Tibial nerve (tissue), 4 donors: ENCODE measurements around the gene SYNJ2. TPM values are rescaled to one million over a fixed set of nuclear protein-coding genes. Genes with fewer than 3 reads are reported as not detected.

ENCODE experiments used
- DNase-seq, 2 donors: peaks; one replicate each; pipeline ENCODE4 v3.0.0-alpha.2; 2019; ENCODE audit warnings: low spot score in 2 of 2
- H3K27ac ChIP-seq, 4 donors: fragments of 200-600 bp; sonication (generic) in 3 of 4; one replicate each; pipeline ENCODE4 v1.5.1; 2017 to 2019; ENCODE audit warnings: mild to moderate bottlenecking in 1 of 4
- H3K27me3 ChIP-seq, 2 donors: fragments of 200-600 bp; sonication (generic) in 1 of 2; one replicate each; pipeline versions ENCODE4 v1.5.1 to v1.6.0; 2017 to 2019
- H3K36me3 ChIP-seq, 3 donors: fragments of 200-600 bp; sonication (generic); one replicate each; pipeline ENCODE4 v1.5.1; 2018 to 2019
- H3K4me1 ChIP-seq, 4 donors: fragments of 200-600 bp; sonication (generic) in 3 of 4; one replicate each; pipeline ENCODE4 v1.5.1; 2017 to 2019
- H3K4me3 ChIP-seq, 4 donors: fragments of 200-600 bp; sonication (generic) in 3 of 4; one replicate each; pipeline ENCODE4 v1.5.1; 2017 to 2019; ENCODE audit warnings: mild to moderate bottlenecking in 1 of 4, moderate library complexity in 1 of 4
- H3K9me3 ChIP-seq, 4 donors: fragments of 200-600 bp; sonication (generic) in 3 of 4; one replicate each; pipeline ENCODE4 v1.5.1; 2017 to 2019
- EP300 ChIP-seq, 2 donors: sonication (generic); formaldehyde crosslinking; IDR thresholded peaks; one replicate each; pipeline ENCODE4 v1.6.1; 2017; ENCODE audit warnings: antibody characterized with exemption in 2 of 2, mild to moderate bottlenecking in 1 of 2
- POLR2A ChIP-seq, 2 donors: fragments of 450-650 bp; IDR thresholded peaks; one replicate each; pipeline ENCODE4 v1.6.1; 2017; ENCODE audit warnings: antibody characterized with exemption in 2 of 2, mild to moderate bottlenecking in 2 of 2, moderate library complexity in 2 of 2
- whole genome bisulfite sequencing, 2 donors: methylation state at CpG; one replicate each; pipeline ENCODE4 v1.1.5; 2018; 5-methylcytosine and 5-hydroxymethylcytosine counted together
- total RNA-seq, 4 donors: library from RNA; depleted of rRNA; stranded (reverse); fragments of >200 nt; gene quantifications; one replicate each; pipeline ENCODE4 v1.1.0, GENCODE V29; 2016
- TF ChIP-seq, protein P1 (sequence below), 5 experiments: fragments of 200-600 bp in 3 of 5; fragments of 450-650 bp in 2 of 5; sonication (generic) in 3 of 5; IDR thresholded peaks; one replicate each; pipeline ENCODE4 v1.5.1; 2016 to 2019; ENCODE audit warnings: antibody characterized with exemption in 5 of 5, mild to moderate bottlenecking in 3 of 5, moderate library complexity in 2 of 5

Gene SYNJ2
- total RNA-seq, 4 donors from 2014 or later = 4.4 to 10.5 (median 5.6) TPM

GRCh38 chr6:158005626-158006180 lies 24.0 kb downstream of the SYNJ2 start:
- no peaks in the 10 kb centered on the region for H3K27me3 ChIP-seq
- TF ChIP-seq EP300 (IDR thresholded peaks at IDR 0.05) (no peak), POLR2A (IDR thresholded peaks at IDR 0.05) (no peak)
- TF ChIP-seq, protein P1, sequence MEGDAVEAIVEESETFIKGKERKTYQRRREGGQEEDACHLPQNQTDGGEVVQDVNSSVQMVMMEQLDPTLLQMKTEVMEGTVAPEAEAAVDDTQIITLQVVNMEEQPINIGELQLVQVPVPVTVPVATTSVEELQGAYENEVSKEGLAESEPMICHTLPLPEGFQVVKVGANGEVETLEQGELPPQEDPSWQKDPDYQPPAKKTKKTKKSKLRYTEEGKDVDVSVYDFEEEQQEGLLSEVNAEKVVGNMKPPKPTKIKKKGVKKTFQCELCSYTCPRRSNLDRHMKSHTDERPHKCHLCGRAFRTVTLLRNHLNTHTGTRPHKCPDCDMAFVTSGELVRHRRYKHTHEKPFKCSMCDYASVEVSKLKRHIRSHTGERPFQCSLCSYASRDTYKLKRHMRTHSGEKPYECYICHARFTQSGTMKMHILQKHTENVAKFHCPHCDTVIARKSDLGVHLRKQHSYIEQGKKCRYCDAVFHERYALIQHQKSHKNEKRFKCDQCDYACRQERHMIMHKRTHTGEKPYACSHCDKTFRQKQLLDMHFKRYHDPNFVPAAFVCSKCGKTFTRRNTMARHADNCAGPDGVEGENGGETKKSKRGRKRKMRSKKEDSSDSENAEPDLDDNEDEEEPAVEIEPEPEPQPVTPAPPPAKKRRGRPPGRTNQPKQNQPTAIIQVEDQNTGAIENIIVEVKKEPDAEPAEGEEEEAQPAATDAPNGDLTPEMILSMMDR (IDR thresholded peaks at IDR 0.05) = no peak
- H3K36me3 ChIP-seq = no peaks in the 10 kb centered on the region
- H3K4me3 ChIP-seq = no peak overlapping the region
- 85% methylated on average over 11 of the region's 11 CpGs for WGBS, 2 donors
- no peak for DNase-seq
- no peak overlapping the region for H3K27ac ChIP-seq
- peaks cover 0 to 54% (median 31%) of the 10 kb centered on the region in 4 donors for H3K4me1 ChIP-seq
- no peaks in the 10 kb centered on the region for H3K9me3 ChIP-seq

DNA sequence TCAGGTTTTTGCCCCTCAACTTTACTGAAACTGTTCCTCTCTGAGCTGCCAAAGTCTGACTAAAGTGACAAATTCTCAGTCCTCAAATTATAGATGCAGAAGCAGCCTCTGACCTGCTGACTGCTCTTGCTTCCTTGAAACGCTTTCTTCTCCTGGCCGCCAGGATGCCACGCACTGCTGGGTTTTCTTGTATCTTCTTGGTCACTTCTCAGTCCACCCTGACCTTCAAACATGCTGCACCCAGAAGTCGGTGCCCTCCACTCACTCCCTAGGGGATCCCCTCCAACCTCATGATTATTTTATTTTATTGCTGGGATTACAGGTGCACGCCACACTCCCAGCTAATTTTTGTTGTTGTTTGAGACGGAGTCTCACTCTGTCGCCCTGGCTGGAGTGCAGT lies 24.7 kb downstream of the SYNJ2 start:
- Histone ChIP-seq H3K4me1 (peaks cover 0 to 53% (median 31%) of the 10 kb centered on the region in 4 donors), H3K27me3 (no peaks in the 10 kb centered on the region), H3K27ac (no peak overlapping the region), H3K9me3 (no peaks in the 10 kb centered on the region), H3K4me3 (no peak overlapping the region), H3K36me3 (no peaks in the 10 kb centered on the region)
- no peak for DNase-seq
- whole genome bisulfite sequencing, 2 donors = 89 to 92% methylated on average over 7 of the region's 7 CpGs
- no peak for TF ChIP-seq POLR2A (IDR thresholded peaks at IDR 0.05)
- TF ChIP-seq, protein P1 (IDR thresholded peaks at IDR 0.05) = no peak
- TF ChIP-seq EP300 (IDR thresholded peaks at IDR 0.05) = no peak

GRCh38 chr6:158006821-158007570 lies 25.3 kb downstream of the SYNJ2 start:
- TF ChIP-seq, protein P1 (IDR thresholded peaks at IDR 0.05) = no peak
- no peak for TF ChIP-seq EP300 (IDR thresholded peaks at IDR 0.05)
- no peak for TF ChIP-seq POLR2A (IDR thresholded peaks at IDR 0.05)
- DNase-seq = no peak
- WGBS, 2 donors = 92 to 95% methylated on average over 11 of the region's 11 CpGs
- H3K27me3 ChIP-seq = no peaks in the 10 kb centered on the region
- H3K4me1 ChIP-seq = peaks cover 0 to 59% (median 31%) of the 10 kb centered on the region in 4 donors
- no peaks in the 10 kb centered on the region for H3K9me3 ChIP-seq
- no peak overlapping the region for H3K4me3 ChIP-seq
- no peak overlapping the region for H3K27ac ChIP-seq
- H3K36me3 ChIP-seq = no peaks in the 10 kb centered on the region

DNA sequence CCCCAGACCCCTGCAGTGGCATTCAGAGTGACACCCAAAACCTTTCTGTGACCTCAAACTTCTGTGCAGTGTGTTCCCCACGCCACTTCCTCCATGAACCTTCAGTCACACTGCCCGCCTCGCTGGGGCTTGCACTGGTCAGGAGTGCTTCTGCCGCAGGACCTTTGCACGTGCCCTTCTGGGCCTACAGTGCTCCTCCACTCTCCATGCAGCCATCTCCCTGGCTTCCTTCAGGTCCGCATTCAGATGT lies 27.1 kb downstream of the SYNJ2 start:
- no peak for TF ChIP-seq POLR2A (IDR thresholded peaks at IDR 0.05)
- no peaks in the 10 kb centered on the region for H3K9me3 ChIP-seq
- H3K27me3 ChIP-seq = no peaks in the 10 kb centered on the region
- peaks cover 0 to 43% (median 17%) of the 10 kb centered on the region in 4 donors for H3K4me1 ChIP-seq
- H3K4me3 ChIP-seq = no peak overlapping the region
- no peak overlapping the region for H3K27ac ChIP-seq
- 85% methylated on average over 6 of the region's 6 CpGs for WGBS, 2 donors
- no peak for DNase-seq
- H3K36me3 ChIP-seq = no peaks in the 10 kb centered on the region

- Histone ChIP-seq H3K27me3 (no peaks in the 10 kb centered on the region), H3K4me3 (no peak overlapping the region), H3K36me3 (no peaks in the 10 kb centered on the region), H3K4me1 (peaks cover 0 to 38% (median 12%) of the 10 kb centered on the region in 4 donors), H3K27ac (no peak overlapping the region), H3K9me3 (no peaks in the 10 kb centered on the region)
- DNase-seq = peak; percentile 47
- 33 to 38% methylated on average over 13 of the region's 13 CpGs for WGBS, 2 donors
- TF ChIP-seq POLR2A (IDR thresholded peaks at IDR 0.05) (no peak), EP300 (IDR thresholded peaks at IDR 0.05) (no peak)
- TF ChIP-seq, protein P1 (IDR thresholded peaks at IDR 0.05) = no peak
Measured at GRCh38 chr6:158009114-158009891, 27.6 kb downstream of the SYNJ2 start.
